Mononuclear cell (primary cell): ENCODE data around the gene RIMBP3C. TPM values are rescaled to one million over a fixed set of nuclear protein-coding genes. Genes with fewer than 3 reads are reported as not detected.
"Not testable (repeated sequence)": the region's sequence is repeated elsewhere in the genome, so short reads cannot be mapped to it uniquely, and the experiment has no call there.

ENCODE experiments used
- H3K27me3 ChIP-seq: 2 replicates; pipeline ENCODE4 v1.6.0; 2011; ENCODE audit warnings: low read length, control low read depth; ENCODE audit not compliant: insufficient read depth
- H3K4me1 ChIP-seq: 2 replicates; pipeline ENCODE4 v1.5.1; 2011; ENCODE audit warnings: mild to moderate bottlenecking, low read length, control low read depth; ENCODE audit not compliant: insufficient read depth
- H3K4me3 ChIP-seq: 2 replicates; pipeline ENCODE4 v1.5.1; 2011; ENCODE audit warnings: mild to moderate bottlenecking, low read length, moderate library complexity
- H3K9me3 ChIP-seq: 2 replicates; pipeline ENCODE4 v1.5.1; 2011; ENCODE audit warnings: low read depth, mild to moderate bottlenecking, control low read depth, low read length
- total RNA-seq: library from RNA; depleted of rRNA; stranded (reverse); fragments of >200 nt; gene quantifications from one replicate; pipeline ENCODE4 v1.2.3, GENCODE V29; 2012

Gene RIMBP3C, protein sequence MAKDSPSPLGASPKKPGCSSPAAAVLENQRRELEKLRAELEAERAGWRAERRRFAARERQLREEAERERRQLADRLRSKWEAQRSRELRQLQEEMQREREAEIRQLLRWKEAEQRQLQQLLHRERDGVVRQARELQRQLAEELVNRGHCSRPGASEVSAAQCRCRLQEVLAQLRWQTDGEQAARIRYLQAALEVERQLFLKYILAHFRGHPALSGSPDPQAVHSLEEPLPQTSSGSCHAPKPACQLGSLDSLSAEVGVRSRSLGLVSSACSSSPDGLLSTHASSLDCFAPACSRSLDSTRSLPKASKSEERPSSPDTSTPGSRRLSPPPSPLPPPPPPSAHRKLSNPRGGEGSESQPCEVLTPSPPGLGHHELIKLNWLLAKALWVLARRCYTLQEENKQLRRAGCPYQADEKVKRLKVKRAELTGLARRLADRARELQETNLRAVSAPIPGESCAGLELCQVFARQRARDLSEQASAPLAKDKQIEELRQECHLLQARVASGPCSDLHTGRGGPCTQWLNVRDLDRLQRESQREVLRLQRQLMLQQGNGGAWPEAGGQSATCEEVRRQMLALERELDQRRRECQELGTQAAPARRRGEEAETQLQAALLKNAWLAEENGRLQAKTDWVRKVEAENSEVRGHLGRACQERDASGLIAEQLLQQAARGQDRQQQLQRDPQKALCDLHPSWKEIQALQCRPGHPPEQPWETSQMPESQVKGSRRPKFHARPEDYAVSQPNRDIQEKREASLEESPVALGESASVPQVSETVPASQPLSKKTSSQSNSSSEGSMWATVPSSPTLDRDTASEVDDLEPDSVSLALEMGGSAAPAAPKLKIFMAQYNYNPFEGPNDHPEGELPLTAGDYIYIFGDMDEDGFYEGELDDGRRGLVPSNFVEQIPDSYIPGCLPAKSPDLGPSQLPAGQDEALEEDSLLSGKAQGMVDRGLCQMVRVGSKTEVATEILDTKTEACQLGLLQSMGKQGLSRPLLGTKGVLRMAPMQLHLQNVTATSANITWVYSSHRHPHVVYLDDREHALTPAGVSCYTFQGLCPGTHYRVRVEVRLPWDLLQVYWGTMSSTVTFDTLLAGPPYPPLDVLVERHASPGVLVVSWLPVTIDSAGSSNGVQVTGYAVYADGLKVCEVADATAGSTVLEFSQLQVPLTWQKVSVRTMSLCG (N-terminal part only)
- 0.10 TPM for total RNA-seq

DNA sequence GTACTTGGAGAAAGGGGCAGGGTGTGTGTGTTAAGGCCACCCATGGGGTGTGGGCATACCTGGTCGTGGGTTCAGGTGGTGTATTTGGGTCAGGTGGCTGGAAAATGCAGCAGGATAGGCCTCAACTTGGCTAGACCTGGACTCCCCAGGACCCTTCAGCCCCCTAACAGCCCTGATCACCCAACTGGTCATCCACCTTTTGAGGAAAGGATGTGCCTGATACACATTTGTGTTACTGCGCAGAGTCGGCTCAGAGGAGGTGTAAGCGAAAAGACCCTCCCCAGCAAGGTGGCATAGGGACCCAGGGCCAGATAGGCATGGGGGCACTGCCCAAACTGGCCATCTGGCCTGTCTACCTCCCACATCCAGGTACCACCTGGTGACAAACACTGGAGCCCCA, at the start of gene RIMBP3C:
Gene RIMBP3C, minus strand, starts transcription at position 101 of the 400 bp plus-strand sequence. CDS start 485 bp downstream, outside the sequence.
- not testable (repeated sequence) for H3K9me3 ChIP-seq, H3K4me1 ChIP-seq, H3K27me3 ChIP-seq, H3K4me3 ChIP-seq

DNA sequence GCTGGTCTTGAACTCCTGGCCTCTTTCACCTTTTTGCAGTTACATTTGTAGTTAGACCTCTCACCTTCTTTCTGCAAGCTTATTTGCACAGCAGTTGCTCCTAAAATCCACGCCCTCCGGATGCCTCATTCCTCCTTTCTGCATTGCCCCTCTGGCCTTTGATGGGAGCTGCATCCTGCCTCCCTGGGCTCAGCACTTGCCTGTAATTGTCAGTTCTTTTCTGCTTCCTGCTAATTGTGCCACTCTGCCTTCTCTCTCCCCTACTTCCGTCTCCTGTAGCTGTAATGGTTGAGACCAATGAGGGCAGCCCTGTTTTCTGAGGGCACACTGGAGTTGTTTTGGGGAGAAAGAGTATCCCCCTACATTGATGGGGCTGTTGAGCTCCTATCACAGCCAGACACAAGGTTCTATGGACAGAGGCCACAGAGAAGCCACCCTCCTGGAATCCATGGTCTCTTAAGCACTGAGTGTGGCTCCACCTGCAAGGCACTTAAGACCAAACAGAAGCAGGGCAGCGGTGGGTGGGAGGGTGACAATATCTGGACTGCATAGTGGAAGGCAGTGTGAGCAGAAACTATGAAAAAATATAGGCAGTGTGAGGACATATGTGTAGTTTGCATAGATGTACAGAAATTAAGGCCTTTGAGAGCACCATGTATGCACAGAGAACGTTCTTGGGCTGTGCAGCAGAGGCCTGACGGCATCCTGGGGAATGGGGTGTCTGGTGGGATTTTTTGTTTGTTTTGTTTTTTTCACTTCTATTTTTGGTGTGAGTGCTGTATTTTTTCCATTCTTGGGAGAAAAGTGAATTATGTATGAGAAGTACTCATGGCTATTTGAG, 48.0 kb upstream of the RIMBP3C start:
- H3K9me3 ChIP-seq = no peaks in the 10 kb centered on the region
- H3K27me3 ChIP-seq = no peaks in the 10 kb centered on the region
- peaks cover 11% of the 10 kb centered on the region for H3K4me1 ChIP-seq
- no peak overlapping the region for H3K4me3 ChIP-seq

DNA sequence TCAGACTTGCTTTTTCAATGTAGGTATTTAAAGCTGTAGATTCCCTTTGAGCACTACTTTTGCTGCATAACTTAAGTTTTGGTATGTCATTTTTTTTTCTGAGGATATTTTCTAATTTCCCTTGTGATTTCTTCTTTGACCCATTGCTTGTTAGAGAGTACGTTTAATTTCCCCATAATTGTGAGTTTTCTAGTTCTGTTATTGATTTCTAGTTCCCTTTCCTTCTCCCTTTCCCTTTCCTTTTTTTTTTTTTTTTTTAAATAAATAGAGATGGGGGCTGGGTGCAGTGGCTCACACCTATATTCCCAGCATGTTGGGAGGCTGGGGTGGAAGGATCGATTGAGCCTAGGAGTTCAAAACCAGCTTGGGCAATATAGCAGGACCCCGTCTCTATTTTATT, 47.0 kb upstream of the RIMBP3C start:
- no peaks in the 10 kb centered on the region for H3K9me3 ChIP-seq
- H3K27me3 ChIP-seq = no peaks in the 10 kb centered on the region
- H3K4me3 ChIP-seq = no peak overlapping the region
- H3K4me1 ChIP-seq = peaks cover 5% of the 10 kb centered on the region

DNA sequence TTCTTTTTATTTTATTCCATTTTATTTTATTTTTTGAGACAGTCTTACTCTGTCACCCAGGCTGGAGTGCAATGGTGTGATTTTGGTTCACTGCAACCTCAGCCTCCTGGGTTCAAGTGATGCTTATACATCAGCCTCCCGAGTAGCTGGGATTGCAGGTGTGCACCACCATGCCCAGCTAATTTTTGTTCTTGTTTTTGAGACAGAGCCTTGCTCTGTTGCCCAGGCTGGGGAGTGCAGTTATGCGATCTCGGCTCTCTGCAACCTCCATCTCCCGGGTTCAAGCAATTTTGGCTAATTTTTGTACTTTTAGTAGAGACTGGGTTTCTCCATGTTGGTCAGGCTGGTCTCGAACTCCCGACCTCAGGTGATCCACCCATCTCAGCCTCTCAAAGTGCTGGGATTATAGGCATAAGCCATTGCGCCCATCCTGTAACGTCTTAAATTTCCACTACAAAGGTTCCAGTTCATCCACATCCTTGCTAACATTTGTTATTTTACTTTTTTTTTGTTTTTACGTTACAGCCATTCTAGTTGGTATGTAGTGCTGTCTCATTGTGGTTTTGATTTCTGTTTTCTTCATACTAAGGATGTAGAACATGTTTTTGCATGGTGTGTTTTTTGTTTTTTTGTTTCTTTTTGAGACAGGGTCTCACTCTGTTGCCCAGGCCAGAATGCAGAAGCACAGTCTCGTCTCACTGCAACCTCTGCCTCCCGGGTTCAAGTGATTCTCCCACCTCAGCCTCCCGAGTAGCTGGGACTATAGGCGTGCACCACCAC, 45.3 kb upstream of the RIMBP3C start:
- H3K4me3 ChIP-seq, H3K27me3 ChIP-seq, H3K9me3 ChIP-seq: not testable (repeated sequence)
- H3K4me1 ChIP-seq = peaks cover 10% of the 10 kb centered on the region

DNA sequence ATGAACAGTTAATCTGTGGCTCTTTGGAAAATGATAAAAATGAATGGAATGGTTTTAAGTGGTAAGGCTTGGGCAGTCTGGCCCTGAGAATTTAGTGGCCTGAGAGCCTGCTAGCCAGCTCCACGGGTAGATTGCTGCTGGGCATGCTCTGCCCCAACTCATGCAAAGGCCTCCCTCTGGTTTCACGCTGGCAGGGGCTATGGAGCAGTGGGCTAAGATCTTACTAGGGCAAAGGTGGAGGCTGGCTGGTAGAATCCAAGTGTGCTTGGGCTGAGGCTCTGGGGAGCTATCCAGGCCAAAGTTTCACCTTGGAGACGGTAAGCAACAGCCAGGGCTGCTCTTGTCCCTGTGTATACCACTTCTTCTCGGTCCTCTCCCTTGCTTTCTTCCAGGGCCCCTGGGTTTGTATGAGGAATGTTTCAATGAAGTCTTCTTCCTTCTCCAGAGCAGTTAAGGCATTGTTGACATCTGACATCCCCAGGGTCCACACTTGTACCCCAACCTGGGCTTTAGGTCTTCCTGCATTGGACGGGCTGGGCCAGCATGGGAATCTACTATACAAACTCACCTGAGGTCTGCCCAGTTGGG, 43.7 kb upstream of the RIMBP3C start:
- Histone ChIP-seq H3K4me1 (peaks cover 21% of the 10 kb centered on the region), H3K9me3 (no peaks in the 10 kb centered on the region), H3K4me3 (no peak overlapping the region), H3K27me3 (no peaks in the 10 kb centered on the region)

DNA sequence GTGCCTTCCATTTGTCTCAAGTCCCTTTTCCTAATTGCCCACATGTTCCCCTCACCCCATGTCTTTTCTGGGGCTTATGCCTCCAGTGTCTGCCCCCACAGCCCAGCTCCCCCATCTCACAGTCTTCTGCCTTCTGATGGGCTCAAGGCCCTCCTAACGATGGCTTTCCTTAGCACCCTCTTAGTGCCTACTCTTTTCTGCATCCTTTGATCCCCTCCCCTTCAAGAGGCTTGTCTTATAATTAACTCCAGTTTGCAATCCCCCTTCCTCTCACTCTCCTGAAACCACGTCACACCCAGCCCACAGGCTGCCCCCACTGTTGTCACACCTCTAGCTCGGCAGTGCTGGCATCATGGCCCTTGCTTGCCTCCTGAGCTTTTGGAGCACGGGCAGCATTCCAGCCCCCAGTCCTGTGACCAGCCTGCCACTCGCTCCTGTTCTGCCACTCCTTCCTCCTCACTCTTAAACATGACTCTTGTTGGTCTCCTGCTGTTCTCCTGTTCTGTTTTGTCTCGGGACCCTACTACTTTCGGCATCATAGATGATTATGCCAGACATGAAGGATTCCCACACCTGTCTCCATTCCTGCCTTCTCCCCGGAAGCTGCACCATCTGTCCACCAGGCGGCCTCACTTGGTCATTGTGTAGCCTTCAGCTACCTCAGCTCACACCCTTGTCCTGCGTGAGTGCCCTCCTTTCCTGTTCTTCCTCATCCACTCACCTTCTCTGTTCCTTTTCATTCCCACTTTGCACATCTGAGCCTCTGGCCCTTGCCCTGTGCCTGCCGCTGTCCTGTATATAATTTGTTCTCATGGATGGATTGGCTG, 42.4 kb upstream of the RIMBP3C start:
- Histone ChIP-seq H3K27me3 (no peaks in the 10 kb centered on the region), H3K9me3 (no peaks in the 10 kb centered on the region), H3K4me1 (peaks cover 29% of the 10 kb centered on the region), H3K4me3 (no peak overlapping the region)

DNA sequence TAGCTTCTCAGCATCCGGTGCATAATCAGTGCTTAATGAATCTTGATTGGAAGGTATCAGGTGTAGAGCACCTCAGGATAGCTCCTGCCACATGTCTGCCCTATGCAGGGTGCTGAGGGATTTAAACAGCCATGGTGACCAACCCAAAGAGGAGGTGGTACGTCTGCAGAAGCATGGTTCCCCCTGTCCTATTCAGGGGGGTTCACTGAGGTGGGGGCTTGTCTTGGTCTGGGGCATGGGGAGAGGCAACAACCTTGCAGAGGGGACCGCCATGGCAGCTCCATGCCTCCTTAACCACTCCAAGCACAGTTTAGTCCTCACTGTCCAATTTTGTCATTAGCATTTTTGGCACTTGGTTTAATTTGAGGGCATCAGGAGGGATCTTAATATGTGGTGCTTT, 41.2 kb upstream of the RIMBP3C start:
- no peak overlapping the region for H3K4me3 ChIP-seq
- H3K9me3 ChIP-seq = no peaks in the 10 kb centered on the region
- no peaks in the 10 kb centered on the region for H3K27me3 ChIP-seq
- peaks cover 41% of the 10 kb centered on the region for H3K4me1 ChIP-seq

DNA sequence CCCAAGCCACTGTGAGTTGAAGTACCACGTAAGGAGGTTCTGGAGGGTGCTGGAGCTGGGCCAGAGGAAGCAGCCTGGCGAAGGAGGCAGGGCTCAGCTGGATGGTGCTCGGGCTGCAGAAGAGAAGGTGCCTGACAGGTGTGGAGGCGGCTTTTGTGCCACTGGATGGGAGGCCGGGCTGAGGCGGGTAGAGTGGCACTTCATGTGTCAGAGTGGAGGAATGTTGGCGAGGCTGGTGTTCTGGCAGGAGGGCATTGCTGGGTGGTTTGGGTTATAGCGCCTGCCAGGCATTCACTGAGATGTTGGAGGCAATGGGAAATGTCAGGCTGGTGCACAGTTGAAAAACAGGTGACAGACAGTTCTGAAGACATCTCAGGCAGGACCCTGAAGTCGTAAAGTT, 40.4 kb upstream of the RIMBP3C start:
- Histone ChIP-seq H3K4me1 (peaks cover 48% of the 10 kb centered on the region), H3K9me3 (no peaks in the 10 kb centered on the region), H3K27me3 (no peaks in the 10 kb centered on the region), H3K4me3 (no peak overlapping the region)

DNA sequence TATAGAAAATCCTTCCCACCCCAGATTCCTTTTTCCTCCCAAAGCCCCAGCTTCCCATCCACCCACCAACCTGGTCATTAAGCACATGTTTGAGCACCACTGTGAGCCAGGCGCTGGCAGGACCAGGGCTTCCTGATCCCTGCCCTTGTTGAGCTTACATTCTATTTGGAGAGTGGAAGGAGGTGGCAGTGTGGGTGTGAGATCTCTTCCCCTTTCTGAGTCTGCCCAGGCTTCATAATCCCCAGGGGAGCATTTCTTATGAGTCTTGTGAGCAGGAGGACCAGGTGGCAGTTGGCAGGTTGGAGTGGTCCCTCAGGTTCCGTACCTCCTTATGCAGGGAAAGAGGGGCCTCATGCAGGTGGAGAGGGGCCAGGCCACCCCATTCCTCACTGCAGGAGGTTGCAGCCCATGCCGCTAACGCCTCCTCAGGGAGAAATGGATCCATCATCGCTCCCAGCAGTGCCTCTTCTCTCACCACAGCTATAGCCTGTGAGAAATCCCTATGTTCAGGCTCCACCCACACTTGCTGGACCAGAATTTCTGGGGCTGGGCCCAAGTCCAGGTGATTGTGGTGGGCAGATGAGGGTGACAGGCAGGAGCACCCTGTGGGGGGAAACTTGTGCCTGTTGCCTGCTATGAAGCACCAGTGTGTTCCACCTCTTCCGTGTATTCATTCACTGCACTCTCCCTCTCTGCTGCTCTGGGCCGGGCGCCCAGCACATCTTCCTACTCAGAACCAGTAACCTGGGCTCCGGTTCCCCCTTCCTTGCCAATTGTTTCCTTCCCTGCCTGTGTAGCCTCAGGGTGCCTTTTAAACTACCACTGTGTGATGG, 39.8 kb upstream of the RIMBP3C start:
- H3K27me3 ChIP-seq = no peaks in the 10 kb centered on the region
- peaks cover 50% of the 10 kb centered on the region for H3K4me1 ChIP-seq

DNA sequence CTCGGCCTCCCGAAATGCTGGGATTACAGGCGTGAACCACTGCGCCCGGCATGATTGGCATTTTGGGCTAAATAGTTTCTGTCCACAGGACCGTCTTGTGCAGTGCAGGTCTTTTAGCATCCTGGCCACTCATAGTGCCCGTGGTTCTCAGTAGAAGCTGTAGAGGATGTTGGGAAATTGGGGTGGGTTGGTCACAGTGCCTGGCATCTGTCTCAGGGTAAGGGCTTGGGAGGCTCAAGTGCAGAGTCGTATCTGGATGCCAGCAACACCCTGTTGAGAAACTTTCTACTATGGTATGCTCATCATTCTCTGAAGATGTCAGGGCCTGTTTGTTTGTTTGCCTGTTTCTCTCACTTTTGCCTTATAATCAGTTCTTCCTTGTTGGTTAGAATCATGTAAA, 38.1 kb upstream of the RIMBP3C start:
- Histone ChIP-seq H3K27me3 (no peaks in the 10 kb centered on the region), H3K4me3 (no peak overlapping the region), H3K4me1 (peaks cover 50% of the 10 kb centered on the region), H3K9me3 (no peaks in the 10 kb centered on the region)

More for the DNA sequence above, 39.8 kb upstream of the RIMBP3C start:
- H3K9me3 ChIP-seq = no peaks in the 10 kb centered on the region
- H3K4me3 ChIP-seq = no peak overlapping the region

DNA sequence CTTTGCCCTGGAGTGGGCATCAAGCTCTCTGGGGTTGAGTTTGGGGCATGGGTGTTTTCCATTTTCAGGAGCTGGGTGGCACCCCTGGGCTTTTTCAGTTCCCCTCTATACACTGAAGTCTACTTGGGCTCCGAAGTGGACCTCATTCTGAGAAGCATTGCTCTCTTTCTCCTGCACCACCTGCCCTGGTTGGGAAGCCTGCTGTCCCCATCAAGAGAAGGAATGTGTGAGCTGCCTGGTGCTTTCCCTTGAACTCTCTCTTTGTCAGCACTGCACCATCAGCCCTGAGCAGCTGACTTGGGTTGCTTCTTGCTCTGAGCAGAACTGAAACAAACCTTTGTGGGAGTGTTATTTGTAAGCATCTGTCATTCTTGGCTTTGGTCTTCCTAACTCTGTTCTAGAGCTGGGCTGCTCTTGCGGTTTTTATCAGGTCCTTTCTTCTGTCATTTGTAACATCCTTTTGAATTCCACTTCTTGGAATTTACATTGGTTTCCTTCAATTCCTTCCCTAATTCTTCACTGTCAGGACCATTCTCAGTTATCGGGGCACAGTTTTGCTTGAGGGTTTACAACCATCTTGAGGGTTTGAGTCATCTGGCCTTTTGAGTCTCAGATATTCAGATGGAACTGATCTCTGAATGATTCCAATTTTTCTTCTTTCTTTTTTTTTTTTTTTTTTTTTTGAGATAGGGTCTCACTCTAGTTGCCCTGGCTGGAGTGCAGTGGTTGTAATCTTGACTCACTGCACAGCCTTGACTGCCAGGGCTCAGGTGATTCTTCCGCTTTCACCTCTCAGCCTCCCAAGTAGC, 36.7 kb upstream of the RIMBP3C start:
- Histone ChIP-seq H3K4me1 (peaks cover 53% of the 10 kb centered on the region), H3K27me3 (no peaks in the 10 kb centered on the region), H3K4me3 (no peak overlapping the region), H3K9me3 (no peaks in the 10 kb centered on the region)
